Measurements from ENCODE around the gene CCDC127. TPM values are rescaled to one million over a fixed set of nuclear protein-coding genes. Genes with fewer than 3 reads are reported as not detected.
A peak's percentile ranks its signal among the peaks of the same experiment; 100 is the strongest.
"Not testable (repeated sequence)": the region's sequence is repeated elsewhere in the genome, so short reads cannot be mapped to it uniquely, and the experiment has no call there.

Gene CCDC127
- total RNA-seq, 1 donor from 2014 or later = 11.9 TPM

- H3K4me3 Mint-ChIP-seq; H3K27ac Mint-ChIP-seq (ENCODE audit: unreplicated experiment); H3K27me3 Mint-ChIP-seq (ENCODE audit: low read depth); H3K4me1 Mint-ChIP-seq; DNase-seq (ENCODE audit: low read depth, low spot score); H3K9me3 Mint-ChIP-seq: not testable (repeated sequence)
- peaks cover 33% of the 10 kb centered on the region for H3K36me3 Mint-ChIP-seq (ENCODE audit: low read depth)
Measured at GRCh38 chr5:254322-254721, 36.4 kb upstream of the CCDC127 start.

GRCh38 chr5:252546-252945 is 34.6 kb upstream of the CCDC127 start:
- H3K9me3 Mint-ChIP-seq = no peaks in the 10 kb centered on the region
- H3K36me3 Mint-ChIP-seq (ENCODE audit: low read depth) = peaks cover 32% of the 10 kb centered on the region
- no peaks in the 10 kb centered on the region for H3K4me1 Mint-ChIP-seq
- H3K4me3 Mint-ChIP-seq = no peak overlapping the region
- TF ChIP-seq CTCF (conservative IDR thresholded peaks at IDR 0.05) = no peak
- H3K27ac Mint-ChIP-seq (ENCODE audit: unreplicated experiment) = no peak overlapping the region
- DNase-seq (ENCODE audit: low read depth, low spot score) = no peak
- no peaks in the 10 kb centered on the region for H3K27me3 Mint-ChIP-seq (ENCODE audit: low read depth)

- not testable (repeated sequence) for H3K4me1 Mint-ChIP-seq; H3K27me3 Mint-ChIP-seq (ENCODE audit: low read depth); H3K4me3 Mint-ChIP-seq; H3K9me3 Mint-ChIP-seq; H3K27ac Mint-ChIP-seq (ENCODE audit: unreplicated experiment); DNase-seq (ENCODE audit: low read depth, low spot score)
- peaks cover 27% of the 10 kb centered on the region for H3K36me3 Mint-ChIP-seq (ENCODE audit: low read depth)
Measured at GRCh38 chr5:251975-252374, 34.0 kb upstream of the CCDC127 start.

- H3K9me3 Mint-ChIP-seq; H3K4me3 Mint-ChIP-seq; H3K4me1 Mint-ChIP-seq; DNase-seq (ENCODE audit: low read depth, low spot score); H3K27me3 Mint-ChIP-seq (ENCODE audit: low read depth); H3K27ac Mint-ChIP-seq (ENCODE audit: unreplicated experiment): not testable (repeated sequence)
- peaks cover 24% of the 10 kb centered on the region for H3K36me3 Mint-ChIP-seq (ENCODE audit: low read depth)
Measured at GRCh38 chr5:251538-251937, 33.6 kb upstream of the CCDC127 start.

- H3K9me3 Mint-ChIP-seq; DNase-seq (ENCODE audit: low read depth, low spot score); H3K27me3 Mint-ChIP-seq (ENCODE audit: low read depth); H3K27ac Mint-ChIP-seq (ENCODE audit: unreplicated experiment); H3K4me1 Mint-ChIP-seq; H3K4me3 Mint-ChIP-seq: not testable (repeated sequence)
- peaks cover 19% of the 10 kb centered on the region for H3K36me3 Mint-ChIP-seq (ENCODE audit: low read depth)
Measured at GRCh38 chr5:251016-251415, 33.1 kb upstream of the CCDC127 start.

- not testable (repeated sequence) for DNase-seq (ENCODE audit: low read depth, low spot score); H3K27ac Mint-ChIP-seq (ENCODE audit: unreplicated experiment); H3K4me3 Mint-ChIP-seq; H3K27me3 Mint-ChIP-seq (ENCODE audit: low read depth); H3K4me1 Mint-ChIP-seq; H3K9me3 Mint-ChIP-seq
- H3K36me3 Mint-ChIP-seq (ENCODE audit: low read depth) = peaks cover 19% of the 10 kb centered on the region
Measured at GRCh38 chr5:250396-250795, 32.4 kb upstream of the CCDC127 start.

GRCh38 chr5:245717-246116 is 27.8 kb upstream of the CCDC127 start:
- DNase-seq (ENCODE audit: low read depth, low spot score); H3K27ac Mint-ChIP-seq (ENCODE audit: unreplicated experiment); H3K27me3 Mint-ChIP-seq (ENCODE audit: low read depth); H3K4me3 Mint-ChIP-seq; H3K9me3 Mint-ChIP-seq; H3K4me1 Mint-ChIP-seq: not testable (repeated sequence)
- H3K36me3 Mint-ChIP-seq (ENCODE audit: low read depth) = peaks cover 37% of the 10 kb centered on the region

- not testable (repeated sequence) for H3K9me3 Mint-ChIP-seq; H3K27me3 Mint-ChIP-seq (ENCODE audit: low read depth); DNase-seq (ENCODE audit: low read depth, low spot score); H3K4me1 Mint-ChIP-seq; H3K4me3 Mint-ChIP-seq
- Mint-ChIP-seq H3K36me3 (ENCODE audit: low read depth) (peaks cover 37% of the 10 kb centered on the region), H3K27ac (ENCODE audit: unreplicated experiment) (peak overlapping the region; percentile 75)
Measured at GRCh38 chr5:243683-244367, 25.9 kb upstream of the CCDC127 start.

GRCh38 chr5:241045-241669 is 23.2 kb upstream of the CCDC127 start:
- not testable (repeated sequence) for H3K9me3 Mint-ChIP-seq; H3K27ac Mint-ChIP-seq (ENCODE audit: unreplicated experiment); H3K4me1 Mint-ChIP-seq; H3K27me3 Mint-ChIP-seq (ENCODE audit: low read depth); H3K4me3 Mint-ChIP-seq; DNase-seq (ENCODE audit: low read depth, low spot score)
- H3K36me3 Mint-ChIP-seq (ENCODE audit: low read depth) = peaks cover 25% of the 10 kb centered on the region

GRCh38 chr5:240550-240949 is 22.6 kb upstream of the CCDC127 start:
- H3K36me3 Mint-ChIP-seq (ENCODE audit: low read depth) = peaks cover 25% of the 10 kb centered on the region

GRCh38 chr5:237931-238330 is 20.0 kb upstream of the CCDC127 start:
- not testable (repeated sequence) for H3K27ac Mint-ChIP-seq (ENCODE audit: unreplicated experiment); H3K4me1 Mint-ChIP-seq; DNase-seq (ENCODE audit: low read depth, low spot score); H3K9me3 Mint-ChIP-seq; H3K4me3 Mint-ChIP-seq; H3K27me3 Mint-ChIP-seq (ENCODE audit: low read depth)
- peaks cover 20% of the 10 kb centered on the region for H3K36me3 Mint-ChIP-seq (ENCODE audit: low read depth)

More at GRCh38 chr5:240550-240949, 22.6 kb upstream of the CCDC127 start:
- not testable (repeated sequence) for H3K27ac Mint-ChIP-seq (ENCODE audit: unreplicated experiment); H3K9me3 Mint-ChIP-seq; H3K4me1 Mint-ChIP-seq; H3K4me3 Mint-ChIP-seq; H3K27me3 Mint-ChIP-seq (ENCODE audit: low read depth); DNase-seq (ENCODE audit: low read depth, low spot score)

- H3K27ac Mint-ChIP-seq (ENCODE audit: unreplicated experiment); H3K27me3 Mint-ChIP-seq (ENCODE audit: low read depth); H3K4me3 Mint-ChIP-seq; DNase-seq (ENCODE audit: low read depth, low spot score); H3K9me3 Mint-ChIP-seq; H3K4me1 Mint-ChIP-seq: not testable (repeated sequence)
- H3K36me3 Mint-ChIP-seq (ENCODE audit: low read depth) = peaks cover 10% of the 10 kb centered on the region
Measured at GRCh38 chr5:235527-235926, 17.6 kb upstream of the CCDC127 start.

All from neural crest cell (in vitro differentiated cells).